ENCODE measurements around the gene SLC4A1.

The SLC4A1 gene

GRCh38 chr17:44203731-44204440 lies 64.0 kb downstream of the SLC4A1 start:
- DNase-seq, result no peak

GRCh38 chr17:44202756-44203155 lies 65.2 kb downstream of the SLC4A1 start:
- no peak for DNase-seq

GRCh38 chr17:44200478-44201155 lies 67.3 kb downstream of the SLC4A1 start:
- DNase-seq, result no peak

- DNase-seq, result peak; percentile 95
Observed at GRCh38 chr17:44199553-44200477, 68.1 kb downstream of the SLC4A1 start, which contains the start of gene ATXN7L3. ATXN7L3 (minus strand) TSS chr17:44199884; CDS start chr17:44198070, 1,814 bp downstream.

GRCh38 chr17:44198721-44199552 lies 69.0 kb downstream of the SLC4A1 start:
- DNase-seq, result peak; percentile 41
